Loucy (cell line): ENCODE results near the gene SLC9A2.

Source experiments
- CTCF ChIP-seq: fragments of 200-600 bp; sonication (generic); conservative IDR thresholded peaks from 2 replicates; pipeline ENCODE4 v1.5.1; 2014; ENCODE audit warnings: mild to moderate bottlenecking, antibody characterized with exemption, low read length
- EZH2phosphoT487 ChIP-seq: fragments of 200-600 bp; IDR thresholded peaks from 2 replicates; pipeline ENCODE4 v1.6.1; 2018; ENCODE audit warnings: antibody characterized with exemption, mild to moderate bottlenecking, moderate library complexity, borderline replicate concordance

GRCh38 chr2:102597788-102598187, 21.6 kb upstream of the SLC9A2 start:
- no peak for TF ChIP-seq CTCF
- TF ChIP-seq EZH2phosphoT487: no peak
